Kidney (tissue), 14 donors: ENCODE data around the gene SPTLC3. TPM values are rescaled to one million over a fixed set of nuclear protein-coding genes. Genes with fewer than 3 reads are reported as not detected.

ENCODE experiments used
- DNase-seq, 5 donors: peaks; one replicate each; pipeline ENCODE4 v3.0.0-alpha.2; 2013 to 2020
- FAIRE-seq: peaks from 2 replicates; lab custom pipeline; 2012; peaks lifted over from hg19 to GRCh38; lab: Jason Lieb, UNC
- H3K27ac ChIP-seq, 2 donors: one replicate each; pipeline ENCODE4 v1.7.0; 2013; ENCODE audit warnings: low read depth in 2 of 2, low read length in 2 of 2, inconsistent platforms in 1 of 2
- H3K27me3 ChIP-seq: one replicate; pipeline ENCODE4 v1.7.1; 2013; ENCODE audit warnings: low read length, inconsistent platforms; ENCODE audit not compliant: control insufficient read depth, insufficient read depth
- H3K36me3 ChIP-seq, 3 donors: one replicate each; pipeline versions ENCODE4 v1.7.0 to v1.7.1; 2013; ENCODE audit warnings: low read length in 3 of 3, control low read depth in 1 of 3, inconsistent platforms in 1 of 3; ENCODE audit not compliant: insufficient read depth in 3 of 3, control insufficient read depth in 2 of 3
- H3K4me1 ChIP-seq, 3 donors: one replicate each; pipeline versions ENCODE4 v1.7.0 to v1.7.1; 2013; ENCODE audit warnings: low read length in 3 of 3, inconsistent platforms in 1 of 3, low read depth in 1 of 3; ENCODE audit not compliant: control insufficient read depth in 2 of 3, insufficient read depth in 2 of 3
- H3K4me3 ChIP-seq, 3 donors: one replicate each; pipeline versions ENCODE4 v1.7.0 to v1.8.1; 2013; ENCODE audit warnings: low read length in 3 of 3, control low read depth in 1 of 3, inconsistent platforms in 1 of 3
- H3K9ac ChIP-seq, 3 donors: one replicate each; pipeline versions ENCODE4 v1.7.0 to v1.7.1; 2013; ENCODE audit warnings: low read length in 3 of 3, control low read depth in 1 of 3, inconsistent platforms in 1 of 3
- H3K9me3 ChIP-seq, 3 donors: one replicate each; pipeline versions ENCODE4 v1.7.0 to v1.7.1; 2013; ENCODE audit warnings: low read length in 3 of 3, control low read depth in 1 of 3, inconsistent platforms in 1 of 3; ENCODE audit not compliant: control insufficient read depth in 2 of 3, insufficient read depth in 1 of 3
- CTCF ChIP-seq: IDR thresholded peaks from 3 replicates; pipeline ENCODE4 v1.5.1; 2012; ENCODE audit warnings: mild to moderate bottlenecking, moderate library complexity, borderline replicate concordance; ENCODE audit not compliant: insufficient read depth; ENCODE audit errors: extremely low read depth
- intact Hi-C: fragments of 100-400 bp; cut with DNase I; formaldehyde crosslinking; loops from one replicate; pipeline ENCODE4 v1.11.1; 2022
- polyA plus RNA-seq: library from polyadenylated mRNA; stranded (reverse); fragments of 350-450 nt; fragmentation: Illumina TruSeq; extraction: RNeasy Lipid Tissue Mini Kit (QIAGEN cat#74804); gene quantifications from one replicate; pipeline ENCODE4 v1.2.3, GENCODE V29; 2014; ENCODE audit warnings: low read depth, low replicate concordance; ENCODE audit not compliant: insufficient read depth
- total RNA-seq: library from RNA; stranded (reverse); fragmentation: NEBNext Ultra II Directional; extraction: Animal tissue kit (Norgen Biotek cat#: 25700); gene quantifications from one replicate; pipeline ENCODE4 v1.2.1, GENCODE V29; 2021
- donor health status: control.
- donor health status: control.
- donor health status: control.
- donor health status: control.
- donor health status: control.
- donor health status: DM: yes; HTN: yes; CAD: no.
- donor health status: Normal renal cell carcinoma (clear cell type).

Gene SPTLC3
- total and polyA plus RNA-seq, 2 donors from 2014 or later, result 7.1 to 65.9 TPM

DNA sequence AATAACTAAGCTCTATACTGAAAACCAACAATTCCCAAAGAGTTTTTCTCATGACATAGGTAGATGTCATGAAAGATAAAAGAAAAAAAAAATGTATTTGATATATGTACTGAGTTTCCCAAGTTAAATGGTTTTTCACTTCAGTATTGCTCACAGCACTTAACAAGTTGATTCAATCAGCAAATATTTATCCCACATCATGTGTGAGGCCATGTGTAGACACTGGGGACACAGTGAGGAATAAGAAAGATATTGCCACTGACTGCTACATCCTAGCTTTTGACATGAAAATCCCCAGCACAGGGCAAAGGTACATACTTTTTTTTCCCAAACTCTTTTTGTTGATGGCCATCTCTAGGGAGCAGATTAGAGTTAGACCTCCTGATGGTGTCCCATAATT is 25.3 kb downstream of the SPTLC3 start:
- no peak for FAIRE-seq
- no peak for TF ChIP-seq CTCF
- intact Hi-C loops, result no loop called here

GRCh38 chr20:13034936-13035335 is 26.2 kb downstream of the SPTLC3 start:
- intact Hi-C loops, result no loop called here
- Histone ChIP-seq H3K4me3 (no peak overlapping the region), H3K27ac (no peak overlapping the region), H3K9ac (no peak overlapping the region), H3K27me3 (no peaks in the 10 kb centered on the region), H3K36me3 (peaks cover 0 to 2% (median 0%) of the 10 kb centered on the region in 3 donors), H3K9me3 (no peaks in the 10 kb centered on the region), H3K4me1 (no peaks in the 10 kb centered on the region)
- no peak for TF ChIP-seq CTCF
- no peak for FAIRE-seq
- no peak for DNase-seq

More for the DNA sequence above, 25.3 kb downstream of the SPTLC3 start:
- no peaks in the 10 kb centered on the region for H3K9me3 ChIP-seq
- H3K4me3 ChIP-seq, result no peak overlapping the region
- no peak for DNase-seq
- H3K36me3 ChIP-seq, result peaks cover 0 to 2% (median 0%) of the 10 kb centered on the region in 3 donors
- H3K4me1 ChIP-seq, result no peaks in the 10 kb centered on the region
- H3K27ac ChIP-seq, result no peak overlapping the region
- H3K9ac ChIP-seq, result no peak overlapping the region
- H3K27me3 ChIP-seq, result no peaks in the 10 kb centered on the region

DNA sequence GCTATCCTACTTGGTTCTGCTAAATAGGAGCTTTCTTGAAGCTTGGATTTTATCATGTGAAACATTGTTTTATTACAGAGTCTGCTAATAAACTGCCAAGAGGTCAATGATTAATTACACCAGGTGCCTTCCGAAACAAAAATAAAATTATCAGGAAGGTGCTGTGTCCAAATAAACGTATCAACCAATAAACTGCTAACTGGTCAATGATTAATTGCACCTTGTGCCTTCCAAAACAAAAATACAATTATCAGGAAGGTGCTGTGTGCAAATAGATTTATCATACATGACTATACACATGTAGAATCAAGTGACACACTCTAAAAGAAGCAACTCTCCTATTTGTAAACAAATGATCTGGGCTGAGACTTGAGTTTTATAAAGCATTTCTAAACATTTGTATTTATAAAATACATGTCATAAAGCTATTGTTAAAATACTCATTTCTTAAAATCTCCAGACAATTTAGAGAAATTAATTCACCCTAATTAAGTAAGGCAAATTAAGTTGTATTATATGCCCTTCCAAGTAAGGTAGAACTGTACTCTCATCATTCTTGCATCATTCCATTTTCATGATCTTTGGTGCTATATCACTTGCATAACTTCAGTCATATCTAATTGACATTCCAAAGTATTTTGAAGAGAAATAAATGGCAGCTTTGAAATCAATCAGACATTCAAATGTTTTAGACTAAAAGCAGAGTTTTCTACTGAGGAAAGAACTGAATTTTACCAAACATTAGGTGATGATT is 26.8 kb downstream of the SPTLC3 start:
- intact Hi-C loops, result no loop called here
- no peak for TF ChIP-seq CTCF
- Histone ChIP-seq H3K4me3 (no peak overlapping the region), H3K36me3 (peaks cover 0 to 2% (median 0%) of the 10 kb centered on the region in 3 donors), H3K4me1 (no peaks in the 10 kb centered on the region), H3K9ac (no peak overlapping the region), H3K27ac (no peak overlapping the region), H3K27me3 (no peaks in the 10 kb centered on the region), H3K9me3 (no peaks in the 10 kb centered on the region)
- FAIRE-seq, result no peak
- DNase-seq, result no peak
